PFSK-1 (cell line): ENCODE measurements around the gene ROBO2.

Experiments
- POLR2AphosphoS5 ChIP-seq: IDR thresholded peaks from 2 replicates; pipeline ENCODE4 v1.6.1; 2012; ENCODE audit warnings: low read depth, mild to moderate bottlenecking, control low read depth, low read length, moderate library complexity
- SIN3A ChIP-seq: IDR thresholded peaks from 2 replicates; pipeline ENCODE4 v1.6.1; 2012; ENCODE audit warnings: mild to moderate bottlenecking, low read length, moderate library complexity, borderline replicate concordance; ENCODE audit not compliant: insufficient read depth
- TAF1 ChIP-seq: IDR thresholded peaks from 2 replicates; pipeline ENCODE4 v1.6.1; 2012; ENCODE audit warnings: low read length, control low read depth, borderline replicate concordance; ENCODE audit not compliant: insufficient read depth
- TF ChIP-seq, protein P1 (sequence below), 2 experiments: IDR thresholded peaks; 2 replicates each; pipeline versions ENCODE4 v1.6.1 to v1.8.0; 2011 to 2012; ENCODE audit warnings: low read depth in 2 of 2, low read length in 2 of 2, control low read depth in 1 of 2, inconsistent platforms in 1 of 2, mild to moderate bottlenecking in 1 of 2, moderate library complexity in 1 of 2; ENCODE audit not compliant: insufficient read depth in 1 of 2

DNA sequence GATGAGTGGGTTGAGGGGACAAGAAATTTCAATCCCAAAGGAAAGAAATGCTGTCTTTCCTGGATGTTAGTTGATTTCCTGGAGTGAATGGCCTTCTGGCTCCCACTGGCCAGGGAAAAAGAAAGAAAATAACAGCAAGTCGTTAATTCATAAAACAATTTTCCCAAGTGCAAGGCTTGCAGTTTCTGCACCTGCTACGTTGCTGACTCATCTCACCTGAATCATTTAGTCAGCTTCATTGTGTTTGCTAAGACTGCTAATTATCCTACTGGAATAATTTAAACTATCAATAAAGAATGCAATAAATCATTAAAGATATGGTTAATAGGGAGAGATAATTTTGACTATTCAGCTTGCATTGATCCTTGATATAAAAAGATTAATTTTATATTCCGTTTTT, 387.6 kb downstream of the ROBO2 start:
- TF ChIP-seq POLR2AphosphoS5 (no peak), TAF1 (no peak), SIN3A (no peak)
- TF ChIP-seq, protein P1, sequence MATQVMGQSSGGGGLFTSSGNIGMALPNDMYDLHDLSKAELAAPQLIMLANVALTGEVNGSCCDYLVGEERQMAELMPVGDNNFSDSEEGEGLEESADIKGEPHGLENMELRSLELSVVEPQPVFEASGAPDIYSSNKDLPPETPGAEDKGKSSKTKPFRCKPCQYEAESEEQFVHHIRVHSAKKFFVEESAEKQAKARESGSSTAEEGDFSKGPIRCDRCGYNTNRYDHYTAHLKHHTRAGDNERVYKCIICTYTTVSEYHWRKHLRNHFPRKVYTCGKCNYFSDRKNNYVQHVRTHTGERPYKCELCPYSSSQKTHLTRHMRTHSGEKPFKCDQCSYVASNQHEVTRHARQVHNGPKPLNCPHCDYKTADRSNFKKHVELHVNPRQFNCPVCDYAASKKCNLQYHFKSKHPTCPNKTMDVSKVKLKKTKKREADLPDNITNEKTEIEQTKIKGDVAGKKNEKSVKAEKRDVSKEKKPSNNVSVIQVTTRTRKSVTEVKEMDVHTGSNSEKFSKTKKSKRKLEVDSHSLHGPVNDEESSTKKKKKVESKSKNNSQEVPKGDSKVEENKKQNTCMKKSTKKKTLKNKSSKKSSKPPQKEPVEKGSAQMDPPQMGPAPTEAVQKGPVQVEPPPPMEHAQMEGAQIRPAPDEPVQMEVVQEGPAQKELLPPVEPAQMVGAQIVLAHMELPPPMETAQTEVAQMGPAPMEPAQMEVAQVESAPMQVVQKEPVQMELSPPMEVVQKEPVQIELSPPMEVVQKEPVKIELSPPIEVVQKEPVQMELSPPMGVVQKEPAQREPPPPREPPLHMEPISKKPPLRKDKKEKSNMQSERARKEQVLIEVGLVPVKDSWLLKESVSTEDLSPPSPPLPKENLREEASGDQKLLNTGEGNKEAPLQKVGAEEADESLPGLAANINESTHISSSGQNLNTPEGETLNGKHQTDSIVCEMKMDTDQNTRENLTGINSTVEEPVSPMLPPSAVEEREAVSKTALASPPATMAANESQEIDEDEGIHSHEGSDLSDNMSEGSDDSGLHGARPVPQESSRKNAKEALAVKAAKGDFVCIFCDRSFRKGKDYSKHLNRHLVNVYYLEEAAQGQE (IDR thresholded peaks at IDR 0.05; ENCODE audit: insufficient read depth in 1 of 2, low read depth in 2 of 2, low read length in 2 of 2) = no peak
